GM21825 (cell line): ENCODE results near the gene DPP10.

Experiments
- ATAC-seq: cut with Tn5 transposase; IDR thresholded peaks from one replicate; pipeline ENCODE4 v1.9.1; 2021; ENCODE audit warnings: mild to moderate bottlenecking, moderate library complexity; ENCODE audit not compliant: unreplicated experiment

DPP10 gene

DNA sequence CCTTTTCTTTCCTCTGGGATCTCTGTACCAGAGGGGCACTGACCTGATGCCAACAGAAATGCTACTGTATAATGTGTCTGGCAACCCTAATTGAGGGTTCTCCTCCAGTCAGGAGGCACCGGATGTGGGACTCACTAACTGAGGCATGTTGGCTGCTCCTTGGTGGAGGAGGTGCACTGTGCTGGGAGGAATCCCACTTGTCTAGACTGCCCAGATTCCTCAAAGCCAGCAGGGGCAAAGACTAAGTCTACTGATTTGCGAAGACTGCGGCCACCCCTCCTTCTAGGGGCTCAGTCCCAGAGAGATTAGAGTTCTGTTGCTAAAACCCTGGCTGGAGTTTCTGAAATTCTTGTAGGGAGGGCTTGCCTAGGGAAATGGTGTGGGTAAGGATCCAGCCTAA, 1192.1 kb downstream of the DPP10 start:
- ATAC-seq: no peak

DNA sequence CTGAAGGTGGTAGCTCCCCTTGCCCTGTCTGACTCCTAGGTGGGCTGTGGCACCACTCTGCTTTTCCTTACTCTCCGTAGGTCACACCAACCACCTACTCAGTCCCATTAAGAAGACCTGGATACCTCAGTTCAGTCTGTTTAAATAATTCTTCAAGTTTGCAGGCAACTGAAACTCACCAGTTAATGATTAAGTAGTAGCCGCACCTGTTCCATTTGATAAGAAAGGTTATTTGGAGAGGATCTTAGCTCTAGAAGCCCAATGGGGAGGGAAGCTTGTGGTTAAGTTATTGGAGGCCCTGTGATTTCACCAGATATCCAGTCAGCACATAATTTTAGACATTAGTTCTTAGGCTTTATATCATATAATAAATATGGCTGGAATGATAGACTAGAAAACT, 1193.0 kb downstream of the DPP10 start:
- no peak for ATAC-seq

DNA sequence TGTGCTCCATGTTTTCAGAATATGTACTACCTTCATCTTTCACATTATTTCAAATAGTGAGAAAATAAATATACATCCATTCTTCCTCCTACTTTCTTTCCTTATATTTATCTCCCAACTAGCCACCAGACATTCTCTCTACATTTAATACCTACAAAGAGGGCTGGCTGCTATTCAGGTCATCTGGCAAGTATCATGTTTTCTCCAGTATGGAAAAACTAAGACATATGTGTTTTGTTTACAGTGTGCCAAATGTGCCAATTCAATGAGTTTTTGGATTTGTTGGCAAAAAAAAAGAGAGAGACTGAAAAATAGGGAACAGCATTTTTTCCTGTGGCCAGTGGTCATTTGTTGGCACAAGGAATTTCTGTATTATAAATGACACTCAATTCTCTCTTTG, 1207.3 kb downstream of the DPP10 start:
- no peak for ATAC-seq

DNA sequence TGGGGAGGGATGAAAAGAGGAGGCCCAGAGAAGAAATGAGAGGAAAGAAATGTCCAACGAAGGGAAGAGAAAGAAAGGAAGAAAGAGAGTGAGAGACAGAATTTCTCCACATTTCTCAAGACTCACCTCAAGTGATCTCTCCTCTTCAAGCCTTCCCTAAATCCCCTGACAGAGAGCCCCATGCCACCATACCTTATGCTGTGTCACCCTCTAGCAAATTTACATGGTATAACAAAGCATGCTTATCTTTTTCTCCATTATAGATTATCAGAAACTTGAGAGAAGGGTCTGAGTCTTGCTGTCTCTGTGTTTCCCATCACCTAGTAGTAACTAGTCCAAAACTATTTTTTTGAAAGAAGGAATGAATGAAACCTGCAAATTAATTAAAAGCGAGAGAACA, 1208.4 kb downstream of the DPP10 start:
- no peak for ATAC-seq

DNA sequence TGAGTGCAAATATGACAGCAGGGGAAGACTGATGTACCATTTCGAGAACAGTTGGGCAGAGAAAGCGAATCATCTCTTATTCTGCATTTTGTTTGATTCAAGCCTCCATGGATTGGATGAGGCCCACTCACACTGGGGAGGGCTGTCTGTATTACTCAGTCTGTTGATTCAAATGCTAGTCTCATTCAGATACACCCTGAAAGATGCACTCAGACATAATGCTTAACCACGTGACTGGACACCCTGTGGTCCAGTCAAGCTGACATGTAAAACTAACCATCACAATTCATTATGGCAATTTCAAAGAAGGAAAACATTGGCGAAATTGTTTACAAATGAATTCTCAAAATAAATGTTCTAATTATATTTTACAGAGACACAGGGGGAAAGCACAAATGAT, 1210.2 kb downstream of the DPP10 start:
- no peak for ATAC-seq

DNA sequence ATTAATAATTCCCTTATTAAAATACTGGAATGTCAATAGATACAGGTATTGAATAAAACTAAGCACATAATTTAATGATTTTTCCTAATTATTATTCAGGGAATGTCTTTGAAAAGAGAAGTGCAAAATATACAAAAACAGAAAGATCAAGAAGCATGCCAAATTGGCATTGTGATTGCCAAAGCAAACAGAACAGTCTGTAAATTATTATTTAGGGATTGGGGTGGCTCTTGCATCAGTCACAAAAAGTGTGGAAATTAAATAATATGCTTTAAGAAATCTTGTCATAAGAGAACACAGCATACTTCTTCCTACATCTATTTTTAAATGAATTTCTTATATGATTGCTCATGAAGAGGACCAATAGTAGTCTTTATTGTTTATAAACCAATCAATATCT, 1211.9 kb downstream of the DPP10 start:
- ATAC-seq: no peak

DNA sequence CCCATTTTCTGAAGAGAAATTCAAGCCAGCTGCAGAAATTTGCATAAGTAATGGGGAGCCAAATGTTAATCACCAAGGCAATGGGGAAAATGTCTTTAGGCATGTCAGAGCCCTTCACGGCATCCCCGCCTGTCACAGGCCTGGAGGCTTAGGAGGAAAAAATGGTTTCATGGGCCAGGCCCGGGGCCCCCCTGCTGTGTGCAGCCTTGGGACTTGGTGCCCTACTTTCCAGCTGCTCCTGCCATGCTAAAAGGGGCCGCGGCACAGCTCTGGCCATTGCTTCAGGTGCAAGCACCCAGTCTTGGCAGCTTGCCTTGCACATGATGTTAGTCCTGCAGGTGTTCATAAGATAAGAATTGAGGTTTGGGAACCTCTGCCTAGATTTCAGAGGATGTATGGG, 1235.7 kb downstream of the DPP10 start:
- ATAC-seq: no peak

DNA sequence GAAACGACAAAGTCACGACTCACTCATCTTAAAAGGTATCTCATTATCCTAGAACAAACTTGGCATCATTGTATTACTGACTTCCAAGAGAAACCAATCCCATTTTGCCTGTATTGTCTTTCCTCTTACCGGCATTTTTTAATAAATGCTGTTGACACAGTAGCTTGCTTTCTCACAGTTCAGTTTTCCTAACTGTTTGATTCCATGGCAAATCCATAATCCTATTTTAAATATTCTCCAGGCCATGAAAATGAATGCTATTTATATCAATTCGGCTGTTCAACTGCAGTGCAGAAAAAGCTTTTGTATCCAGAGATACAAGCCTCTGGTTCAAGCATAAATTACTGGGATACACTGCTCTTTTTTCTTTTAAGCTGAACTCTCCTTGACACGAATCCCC, 1241.9 kb downstream of the DPP10 start:
- ATAC-seq: no peak

DNA sequence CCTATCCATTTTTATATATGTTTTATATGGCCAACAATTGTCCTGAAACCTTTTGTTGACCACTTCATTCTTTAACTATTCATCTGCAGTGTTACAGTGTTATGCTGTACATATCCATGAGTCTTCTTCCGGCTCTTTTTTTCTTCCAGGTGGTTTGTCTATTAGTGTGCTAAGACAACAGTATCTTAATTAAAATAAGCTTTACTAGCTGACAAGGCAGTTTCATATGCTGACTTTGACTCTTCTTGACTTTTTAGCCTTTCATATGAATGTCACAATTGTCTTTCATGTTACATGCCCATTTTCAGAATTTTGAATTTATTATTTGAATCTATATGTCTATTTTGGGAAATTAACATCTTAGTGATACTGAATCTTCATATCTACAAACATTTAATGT, 1249.0 kb downstream of the DPP10 start:
- no peak for ATAC-seq

DNA sequence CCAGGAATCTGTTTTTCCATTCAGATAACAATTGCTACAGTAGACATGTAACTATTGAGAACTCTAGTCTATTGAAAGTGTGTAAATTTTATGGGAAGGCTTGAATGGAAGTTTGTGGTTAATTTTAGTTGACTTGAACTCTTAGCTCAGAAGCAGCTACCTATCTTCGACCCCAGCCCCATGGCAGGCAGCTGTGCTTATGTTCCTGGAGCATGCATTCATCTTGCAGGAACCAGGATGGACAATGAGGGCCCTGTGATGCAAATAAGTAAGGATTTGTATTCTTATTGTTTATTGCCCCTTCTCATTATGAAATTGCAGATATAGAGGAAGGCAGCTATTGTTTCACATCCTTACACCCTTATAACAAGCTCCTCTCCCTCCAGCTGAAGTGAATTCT, 1252.2 kb downstream of the DPP10 start:
- ATAC-seq: no peak

DNA sequence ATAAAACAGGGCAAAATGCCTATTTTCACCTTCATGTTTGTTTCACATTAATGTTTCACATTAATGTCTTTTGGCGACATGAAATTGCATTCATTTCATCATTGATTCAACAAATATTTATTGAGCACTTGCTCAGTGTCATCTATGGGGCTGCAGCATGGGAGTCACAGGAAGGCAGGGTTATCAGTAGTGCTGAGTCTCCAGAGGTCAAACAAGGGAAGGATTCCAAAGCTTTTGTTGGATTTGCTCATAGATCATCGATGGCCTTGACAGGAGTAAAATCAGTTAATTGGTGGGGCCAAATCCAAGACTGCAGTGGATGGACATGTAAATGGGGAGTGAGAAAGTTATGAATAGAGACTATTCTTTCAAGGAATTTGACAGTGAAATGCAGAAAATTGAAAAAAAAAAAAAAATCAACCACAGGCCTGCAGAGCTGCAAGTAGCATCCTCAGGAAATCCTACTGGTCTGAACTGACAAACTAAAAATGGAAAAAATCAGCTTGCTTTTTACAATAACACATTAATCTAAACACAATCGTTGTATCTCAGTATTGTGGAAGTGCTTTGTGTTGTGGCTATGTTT, 1290.8 kb downstream of the DPP10 start:
- ATAC-seq: no peak

DNA sequence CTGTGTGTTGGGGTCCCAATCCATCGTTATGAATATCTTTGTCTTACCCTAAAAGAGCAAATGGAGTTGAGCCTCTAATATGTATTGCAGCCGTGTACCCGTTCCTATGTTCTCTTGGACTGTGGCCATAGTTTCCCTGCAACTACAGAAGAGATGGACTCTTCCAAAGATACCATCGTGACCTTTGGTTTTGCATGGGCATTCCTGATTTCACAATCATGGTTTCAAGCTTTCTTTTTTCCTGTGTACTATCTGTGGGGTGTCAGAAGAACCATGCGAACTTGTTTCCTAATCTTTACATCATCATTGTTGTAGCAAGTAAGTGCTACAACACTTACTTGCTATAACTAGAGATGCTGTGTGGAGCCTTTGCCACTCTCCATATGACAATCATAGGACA, 1295.7 kb downstream of the DPP10 start:
- ATAC-seq: no peak

DNA sequence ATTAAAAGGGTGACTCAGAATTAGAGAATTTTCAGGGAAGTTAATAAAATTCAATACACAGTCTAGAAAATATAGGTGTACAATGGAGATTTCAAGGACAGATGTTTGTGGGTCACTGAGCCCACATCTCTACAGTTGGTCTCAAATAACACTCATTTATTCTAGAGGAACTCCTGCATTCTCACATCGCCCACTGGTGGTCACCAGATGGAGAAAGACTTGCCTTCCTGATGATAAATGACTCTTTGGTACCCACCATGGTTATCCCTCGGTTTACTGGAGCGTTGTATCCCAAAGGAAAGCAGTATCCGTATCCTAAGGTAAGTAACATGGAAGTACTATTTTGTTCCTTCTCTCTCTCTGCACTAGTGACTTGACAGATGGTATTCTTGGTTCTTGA, 1297.1 kb downstream of the DPP10 start:
- no peak for ATAC-seq

DNA sequence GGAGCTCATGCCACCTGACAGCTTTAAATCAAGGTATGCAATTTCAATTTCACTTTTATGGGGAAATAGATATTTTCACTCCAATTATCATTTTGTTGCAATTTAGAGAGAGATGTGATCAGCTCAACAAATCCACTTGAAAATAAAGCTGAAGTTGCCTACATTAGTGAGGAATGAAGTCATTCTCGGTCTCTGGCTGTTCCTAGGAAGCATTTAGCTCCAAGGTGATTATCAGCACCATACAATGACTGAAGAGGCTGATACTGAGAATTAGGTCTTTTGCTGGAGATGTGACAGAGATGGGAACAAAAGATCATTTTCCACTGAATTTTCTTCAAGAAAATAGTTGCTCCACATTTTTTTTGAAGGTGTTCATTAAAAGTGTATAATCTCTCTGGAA, 1303.7 kb downstream of the DPP10 start:
- no peak for ATAC-seq

DNA sequence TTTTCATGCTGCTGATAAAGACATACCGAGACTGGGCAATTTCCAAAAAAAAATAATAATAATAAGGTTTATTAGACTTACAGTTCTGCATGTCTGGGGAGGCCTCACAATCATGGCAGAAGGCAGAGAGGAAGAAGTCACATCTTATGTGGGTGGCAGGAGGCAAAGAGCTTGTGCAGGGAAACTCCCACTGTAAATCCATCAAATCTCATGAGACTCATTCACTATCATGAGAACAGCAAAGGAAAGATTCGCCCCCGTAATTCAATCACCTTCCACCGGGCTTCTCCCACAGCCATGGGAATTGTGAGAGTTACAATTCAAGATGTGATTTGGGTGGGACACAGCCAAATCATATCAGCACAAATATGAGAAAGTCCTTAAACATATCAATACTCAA, 1314.8 kb downstream of the DPP10 start:
- no peak for ATAC-seq

DNA sequence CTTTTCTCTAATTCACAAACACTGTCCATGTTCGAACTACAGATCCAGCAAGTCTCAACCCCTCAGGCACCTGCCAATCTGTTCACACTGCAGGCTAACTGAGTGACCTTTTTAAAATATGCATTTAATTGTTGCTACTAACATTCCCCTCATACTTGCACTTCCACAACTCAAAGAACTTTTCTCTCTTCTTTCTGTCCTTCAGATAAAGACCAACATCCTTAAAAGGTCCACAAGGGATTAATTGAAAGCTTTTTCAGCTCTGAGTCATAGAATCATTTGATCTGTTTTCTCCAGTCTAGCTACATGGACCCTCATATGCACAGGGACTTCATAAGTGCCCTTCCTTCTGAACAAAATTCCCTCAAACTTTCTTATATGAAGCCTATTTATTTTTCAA, 1321.2 kb downstream of the DPP10 start:
- ATAC-seq: no peak

DNA sequence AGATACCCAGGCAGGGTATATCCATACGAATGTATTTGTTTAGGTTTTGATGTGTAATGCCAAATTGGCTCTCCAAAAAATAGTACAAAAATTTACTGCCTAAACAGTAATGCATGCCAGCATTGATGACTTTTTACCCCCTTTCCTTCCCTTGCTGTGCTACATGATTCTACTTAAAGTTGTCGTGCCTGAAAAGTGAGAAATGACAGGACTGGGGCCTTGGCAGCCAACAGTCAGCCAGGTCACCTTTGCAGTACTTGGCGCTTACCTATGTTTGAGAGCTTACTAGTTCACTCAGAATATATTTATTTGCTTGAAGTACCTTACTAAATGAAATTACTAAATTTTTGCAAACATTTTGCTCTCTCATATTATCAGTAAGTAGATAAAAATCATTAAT, 1329.1 kb downstream of the DPP10 start:
- ATAC-seq: no peak

DNA sequence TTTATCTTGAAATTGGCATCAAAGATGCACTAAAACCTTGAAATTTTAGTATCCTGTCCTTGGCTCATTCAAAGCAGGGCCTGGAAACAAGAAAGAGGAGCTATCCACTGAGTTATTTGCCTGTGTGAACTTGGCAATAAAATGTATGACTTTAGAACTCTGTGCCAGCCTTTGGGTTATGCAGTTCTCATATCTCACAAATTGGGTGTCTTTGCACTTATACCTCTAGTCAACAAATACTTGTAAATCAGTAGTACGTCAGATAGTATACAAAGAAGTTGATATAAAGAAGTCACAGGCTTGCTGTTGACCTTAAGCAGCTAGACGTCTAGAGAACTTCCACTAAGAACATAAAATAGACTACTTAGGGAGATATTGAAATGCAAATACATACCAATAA, 1331.9 kb downstream of the DPP10 start:
- ATAC-seq: no peak

DNA sequence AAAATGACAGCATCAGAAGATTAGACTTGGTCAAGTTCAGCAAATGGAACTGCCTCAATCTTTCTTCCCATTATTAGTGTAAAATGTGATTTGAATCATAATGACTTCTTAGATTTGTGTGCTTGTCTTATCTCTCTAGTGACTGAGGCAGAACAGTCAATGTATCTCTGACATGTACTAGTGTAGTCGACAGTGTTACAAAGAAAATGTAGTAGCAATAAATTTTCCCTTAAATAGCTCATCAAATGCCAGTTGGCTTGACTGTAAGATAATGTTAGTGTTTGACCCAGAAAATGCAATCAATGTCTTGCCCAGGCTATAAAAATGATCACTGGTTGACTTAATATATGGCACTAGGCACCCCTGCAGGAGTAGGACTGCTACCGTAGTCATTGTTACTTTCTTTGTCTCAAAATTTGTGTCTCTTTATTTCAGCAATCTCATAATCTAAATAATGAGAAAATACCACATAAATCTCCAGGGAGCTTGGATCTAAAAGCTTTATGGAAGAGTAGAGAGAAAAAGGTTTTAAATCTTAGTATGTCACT, 1336.7 kb downstream of the DPP10 start:
- ATAC-seq: no peak

DNA sequence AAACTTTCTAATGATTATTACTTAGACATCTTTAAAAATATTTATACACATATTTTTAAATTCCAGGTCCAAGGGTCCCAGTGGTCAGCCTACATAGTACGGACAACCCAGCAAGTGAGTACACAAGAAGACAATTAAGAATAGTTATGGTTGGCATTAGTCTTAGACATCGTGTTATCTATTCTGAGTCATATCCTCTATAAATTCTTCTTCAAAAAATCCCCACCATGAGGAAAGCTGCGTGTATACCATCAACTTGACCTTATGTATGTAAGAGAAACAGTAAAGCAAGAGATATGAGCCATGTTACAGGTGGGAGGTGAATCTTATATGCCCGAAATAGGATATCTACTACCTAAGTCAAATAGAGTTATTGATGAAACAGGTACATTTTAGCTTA, 1339.8 kb downstream of the DPP10 start:
- no peak for ATAC-seq

DNA sequence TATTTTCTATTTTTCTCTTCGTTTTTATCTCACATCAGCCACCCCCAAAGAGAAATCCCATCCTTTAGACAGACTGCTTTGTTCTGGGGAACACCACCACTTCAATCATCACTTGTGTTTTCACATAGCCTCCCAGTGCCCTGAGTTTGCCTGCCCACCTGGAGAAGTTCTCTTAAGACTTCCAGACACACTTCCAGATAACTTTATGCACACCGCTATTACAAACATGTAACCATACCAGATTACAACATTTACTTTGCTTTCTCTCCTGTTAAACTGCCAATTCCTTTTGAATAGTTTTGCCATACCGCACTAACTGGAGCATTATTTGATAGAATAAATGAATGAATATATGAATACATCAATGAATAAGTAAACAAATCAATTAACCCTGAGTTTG, 1353.6 kb downstream of the DPP10 start:
- no peak for ATAC-seq

DNA sequence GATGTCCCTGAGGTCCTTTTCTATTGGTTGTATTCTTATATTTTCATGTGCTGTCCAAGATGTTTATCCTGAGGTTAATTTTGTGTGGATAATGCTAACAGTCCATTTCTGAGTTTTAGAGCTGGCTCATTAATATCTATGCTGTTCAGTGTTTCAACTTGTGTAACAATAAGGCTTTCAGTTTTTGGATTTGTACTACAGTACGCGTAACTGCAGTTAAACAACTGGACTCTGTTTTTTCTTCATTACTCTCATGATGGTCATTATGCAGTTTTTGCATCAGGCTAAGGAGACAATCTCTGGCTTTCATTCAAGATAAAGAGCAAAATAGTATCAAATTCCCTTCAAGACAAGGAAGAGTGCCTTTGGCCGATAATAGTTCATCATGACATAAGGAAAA, 1364.8 kb downstream of the DPP10 start:
- no peak for ATAC-seq

DNA sequence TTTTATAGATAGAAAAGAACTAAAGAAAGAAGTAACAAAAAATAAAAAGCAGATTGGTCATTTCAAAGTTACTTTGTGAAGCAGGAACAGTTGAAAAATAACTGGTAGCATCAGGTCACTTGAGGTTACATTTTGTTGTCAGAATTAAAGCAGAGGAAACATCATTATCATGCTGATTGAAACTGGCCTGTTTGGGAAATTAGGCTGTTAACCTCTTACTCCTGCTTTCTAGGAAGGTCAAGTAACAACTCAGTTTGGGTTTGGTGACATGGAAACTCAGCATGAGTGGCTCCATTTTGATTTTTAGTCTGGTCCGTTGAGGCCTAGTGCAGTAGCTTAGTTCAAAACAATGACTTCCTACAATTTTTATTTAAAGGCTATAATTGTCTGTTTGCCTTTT, 1383.5 kb downstream of the DPP10 start:
- ATAC-seq: no peak
